Panc1 (cell line): ENCODE data around the gene OTULIN. TPM values are rescaled to one million over a fixed set of nuclear protein-coding genes. Genes with fewer than 3 reads are reported as not detected.

ENCODE experiments used
- ATAC-seq: fragments of 200-7000 bp; cut with Tn5 transposase; 2 replicates; pipeline ENCODE4 v1.9.1; 2020; ENCODE audit warnings: mild to moderate bottlenecking, moderate library complexity
- BruUV-seq: library from RNA; stranded (reverse); fragments of 400-500 nt; replicated peaks from 2 replicates; lab custom pipeline; 2021; lab: Mats Ljungman, UMichigan
- CTCF ChIA-PET: fragments of 300-600 bp; sonication (Branson Sonifier 250); formaldehyde crosslinking; loops from one replicate; lab custom pipeline; 2022; ENCODE audit warnings: antibody characterized with exemption; lab: Charles Lee
- POLR2A ChIA-PET: fragments of 300-600 bp; sonication (Branson Sonifier 250); formaldehyde crosslinking; loops from one replicate; lab custom pipeline; 2022; ENCODE audit warnings: antibody characterized with exemption; lab: Charles Lee
- DNase-seq: peaks from one replicate; pipeline ENCODE4 v3.0.0-alpha.2; 2010; ENCODE audit warnings: low read depth, low spot score
- H3K27ac ChIP-seq: 2 replicates; pipeline ENCODE4 v1.5.1; 2011; ENCODE audit warnings: mild to moderate bottlenecking, low read length, inconsistent platforms
- H3K27me3 ChIP-seq: fragments of 200-500 bp; sonication (Bioruptor generic); 2 replicates; pipeline ENCODE4 v1.6.0; 2014; ENCODE audit warnings: low read length, inconsistent platforms; ENCODE audit not compliant: control insufficient read depth, insufficient read depth
- H3K36me3 ChIP-seq: fragments of 200-500 bp; sonication (Bioruptor generic); 2 replicates; pipeline ENCODE4 v1.5.1; 2014; ENCODE audit warnings: inconsistent platforms, mild to moderate bottlenecking, low read length, moderate library complexity; ENCODE audit not compliant: control insufficient read depth, insufficient read depth
- H3K4me1 ChIP-seq: 2 replicates; pipeline ENCODE4 v1.5.1; 2011; ENCODE audit warnings: inconsistent platforms, mild to moderate bottlenecking, low read length, moderate library complexity; ENCODE audit not compliant: control insufficient read depth, insufficient read depth
- H3K4me3 ChIP-seq, 2 experiments: 2 replicates each; pipeline ENCODE4 v1.5.1; 2011 to 2012; ENCODE audit warnings: low read depth in 2 of 2, low read length in 2 of 2, mild to moderate bottlenecking in 2 of 2, inconsistent platforms in 1 of 2, moderate library complexity in 1 of 2
- H3K9me3 ChIP-seq: fragments of 200-500 bp; sonication (Bioruptor generic); 2 replicates; pipeline ENCODE4 v1.5.1; 2014; ENCODE audit warnings: low read depth, mild to moderate bottlenecking, inconsistent platforms, low read length, moderate library complexity; ENCODE audit not compliant: control insufficient read depth, insufficient read depth
- CTCF ChIP-seq: fragments of 450-650 bp; IDR thresholded peaks from 2 replicates; pipeline ENCODE4 v1.5.1; 2017; ENCODE audit warnings: mild to moderate bottlenecking
- POLR2AphosphoS5 ChIP-seq: IDR thresholded peaks from 2 replicates; pipeline ENCODE4 v1.6.1; 2012; ENCODE audit warnings: mild to moderate bottlenecking, low read depth, low read length, moderate library complexity
- REST ChIP-seq, 2 experiments: IDR thresholded peaks; 2 replicates each; pipeline ENCODE4 v1.6.1; 2011 to 2012; ENCODE audit warnings: low read depth in 2 of 2, control low read depth in 1 of 2, low read length in 1 of 2, mild to moderate bottlenecking in 1 of 2, moderate library complexity in 1 of 2; ENCODE audit not compliant: insufficient read depth in 1 of 2
- SIN3A ChIP-seq: IDR thresholded peaks from 2 replicates; pipeline ENCODE4 v1.6.1; 2012; ENCODE audit warnings: low read depth, mild to moderate bottlenecking, low read length, moderate library complexity, borderline replicate concordance; ENCODE audit not compliant: insufficient read depth
- TCF7L2 ChIP-seq: IDR thresholded peaks from 2 replicates; pipeline ENCODE4 v1.6.1; 2011; ENCODE audit warnings: mild to moderate bottlenecking, low read depth, low read length, inconsistent platforms
- in situ Hi-C: cut with HindIII; loops from 2 replicates; pipeline ENCODE4 v1.10.0; 2016; ENCODE audit warnings: low sequenced_read_pairs, low pct_unique_long_range_greater_than_20kb
- intact Hi-C: fragments of 100-400 bp; cut with micrococcal nuclease; formaldehyde crosslinking; loops from one replicate; pipeline ENCODE4 v1.10.0; 2022; ENCODE audit not compliant: unreplicated experiment
- total RNA-seq: library from RNA; stranded (reverse); gene quantifications from one replicate; pipeline ENCODE4 v1.2.1, GENCODE V29; 2021; ENCODE audit not compliant: unreplicated experiment

Gene OTULIN
- total RNA-seq, 1 experiment from 2014 or later: 40.1 TPM

GRCh38 chr5:14721990-14722656, 57.6 kb downstream of the OTULIN start:
- no peak for TF ChIP-seq TCF7L2
- DNase-seq (no peak), ATAC-seq (no peak)
- Histone ChIP-seq H3K27ac (no peak overlapping the region), H3K4me3 (no peak overlapping the region), H3K36me3 (no peaks in the 10 kb centered on the region), H3K4me1 (no peaks in the 10 kb centered on the region), H3K9me3 (no peaks in the 10 kb centered on the region), H3K27me3 (no peaks in the 10 kb centered on the region)
- POLR2A ChIA-PET: no interaction called here
- BruUV-seq: no TSS peak
- intact Hi-C loops (loop anchor here (10.0 kb wide), 1 partner anchor 703 kb away; no protein-coding TSS in a partner anchor), in situ Hi-C loops (no loop called here)
- CTCF ChIA-PET: interaction anchor here (0.9 kb wide), 1 partner anchor 37 kb away, joined by 3 read pairs; no protein-coding TSS in a partner anchor

- intact Hi-C loops: loop anchor here (10.0 kb wide), 1 partner anchor 702 kb away; no protein-coding TSS in a partner anchor
- Histone ChIP-seq H3K9me3 (no peaks in the 10 kb centered on the region), H3K27ac (no peak overlapping the region), H3K4me1 (no peaks in the 10 kb centered on the region), H3K36me3 (no peaks in the 10 kb centered on the region), H3K27me3 (no peaks in the 10 kb centered on the region), H3K4me3 (no peak overlapping the region)
- CTCF ChIA-PET: no interaction called here
- no TSS peak for BruUV-seq
- no peak for DNase-seq
- in situ Hi-C loops: no loop called here
- POLR2A ChIA-PET: no interaction called here
- ATAC-seq: no peak
- TF ChIP-seq CTCF: no peak
- TF ChIP-seq POLR2AphosphoS5: no peak
- no peak for TF ChIP-seq TCF7L2
- no peak for TF ChIP-seq REST (IDR thresholded peaks at IDR 0.05; ENCODE audit: insufficient read depth in 1 of 2, low read depth in 2 of 2, low read length in 1 of 2)
- no peak for TF ChIP-seq SIN3A
These were observed 58.4 kb downstream of the OTULIN start for GRCh38 chr5:14722923-14723322.

GRCh38 chr5:14723701-14724132, 59.2 kb downstream of the OTULIN start:
- intact Hi-C loops (loop anchor here (10.0 kb wide), 1 partner anchor 701 kb away; no protein-coding TSS in a partner anchor), in situ Hi-C loops (no loop called here)
- H3K4me3 ChIP-seq: no peak overlapping the region
- POLR2A ChIA-PET: no interaction called here
- no peaks in the 10 kb centered on the region for H3K4me1 ChIP-seq
- no peaks in the 10 kb centered on the region for H3K36me3 ChIP-seq
- no peaks in the 10 kb centered on the region for H3K27me3 ChIP-seq
- H3K27ac ChIP-seq: no peak overlapping the region
- DNase-seq: no peak
- ATAC-seq: no peak
- H3K9me3 ChIP-seq: no peaks in the 10 kb centered on the region
- CTCF ChIA-PET: no interaction called here
- TF ChIP-seq REST (IDR thresholded peaks at IDR 0.05; ENCODE audit: insufficient read depth in 1 of 2, low read depth in 2 of 2, low read length in 1 of 2): no peak
- no peak for TF ChIP-seq POLR2AphosphoS5
- no peak for TF ChIP-seq TCF7L2
- no peak for TF ChIP-seq SIN3A
- TF ChIP-seq CTCF: no peak
- BruUV-seq: no TSS peak
